Measurements from ENCODE around the gene ARRDC1.

DNA sequence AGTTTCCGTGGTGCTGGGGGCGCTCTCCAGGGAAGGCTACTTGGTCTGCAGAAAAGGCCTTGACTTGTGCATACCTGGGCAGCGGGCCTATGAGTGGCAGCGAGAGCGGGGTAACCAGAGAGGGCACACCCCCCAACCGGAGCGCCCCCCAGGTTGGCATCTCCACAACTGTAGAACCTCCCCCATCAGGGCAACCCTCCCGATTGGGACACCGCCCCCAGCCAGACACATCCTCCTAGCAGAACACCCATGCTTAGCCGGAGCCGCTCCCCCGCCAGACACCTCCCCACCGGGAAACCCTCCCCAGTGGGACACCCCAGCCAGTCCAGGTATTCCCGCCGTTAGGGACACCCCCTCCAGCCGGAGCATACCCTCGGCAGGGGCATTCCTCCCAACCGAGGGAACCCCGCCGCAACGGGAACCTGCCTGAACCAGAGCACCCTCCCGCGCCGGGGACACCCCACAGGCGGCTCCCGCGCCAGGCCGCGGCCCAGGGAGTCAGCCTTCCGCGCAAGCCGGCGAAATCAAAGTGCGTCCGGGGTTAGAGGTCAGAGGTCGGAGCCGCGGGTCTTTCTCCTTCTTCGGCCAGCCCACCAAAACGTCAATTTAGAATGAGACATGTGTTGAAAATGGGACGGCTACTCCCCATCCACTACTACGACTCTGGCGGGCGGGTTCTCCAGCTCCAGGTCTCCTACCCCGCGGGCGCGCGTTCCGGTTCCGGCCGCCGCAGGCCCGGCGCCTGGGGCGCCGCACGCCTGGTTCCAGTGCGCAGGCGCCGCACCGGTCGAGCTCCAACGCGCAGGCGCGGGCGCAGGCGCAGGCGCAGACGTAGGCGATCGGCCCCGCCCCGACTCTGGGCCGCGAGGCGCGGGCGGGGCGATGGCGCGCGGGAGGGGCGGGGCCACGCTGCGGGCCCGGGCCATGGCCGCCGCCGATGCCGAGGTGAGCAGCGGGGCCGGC is 12.9 kb downstream of the ARRDC1 start, which contains the start of gene EHMT1:
- no peak for TF ChIP-seq EZH2 (IDR thresholded peaks at IDR 0.05)
- TF ChIP-seq, protein P1, sequence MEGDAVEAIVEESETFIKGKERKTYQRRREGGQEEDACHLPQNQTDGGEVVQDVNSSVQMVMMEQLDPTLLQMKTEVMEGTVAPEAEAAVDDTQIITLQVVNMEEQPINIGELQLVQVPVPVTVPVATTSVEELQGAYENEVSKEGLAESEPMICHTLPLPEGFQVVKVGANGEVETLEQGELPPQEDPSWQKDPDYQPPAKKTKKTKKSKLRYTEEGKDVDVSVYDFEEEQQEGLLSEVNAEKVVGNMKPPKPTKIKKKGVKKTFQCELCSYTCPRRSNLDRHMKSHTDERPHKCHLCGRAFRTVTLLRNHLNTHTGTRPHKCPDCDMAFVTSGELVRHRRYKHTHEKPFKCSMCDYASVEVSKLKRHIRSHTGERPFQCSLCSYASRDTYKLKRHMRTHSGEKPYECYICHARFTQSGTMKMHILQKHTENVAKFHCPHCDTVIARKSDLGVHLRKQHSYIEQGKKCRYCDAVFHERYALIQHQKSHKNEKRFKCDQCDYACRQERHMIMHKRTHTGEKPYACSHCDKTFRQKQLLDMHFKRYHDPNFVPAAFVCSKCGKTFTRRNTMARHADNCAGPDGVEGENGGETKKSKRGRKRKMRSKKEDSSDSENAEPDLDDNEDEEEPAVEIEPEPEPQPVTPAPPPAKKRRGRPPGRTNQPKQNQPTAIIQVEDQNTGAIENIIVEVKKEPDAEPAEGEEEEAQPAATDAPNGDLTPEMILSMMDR (IDR thresholded peaks at IDR 0.05): no peak
